NCI-H2081 (cell line): ENCODE data around the gene NEK3.
A peak's percentile ranks its signal among the peaks of the same experiment; 100 is the strongest.
"Not testable (repeated sequence)": the region's sequence is repeated elsewhere in the genome, so short reads cannot be mapped to it uniquely, and the experiment has no call there.

Source experiments
- DNase-seq, 2 experiments: peaks; one replicate each; lab custom pipeline; 2025; lab: John Stamatoyannopoulos, UW

Gene NEK3

GRCh38 chr13:52169839-52170238 lies 10.4 kb upstream of the NEK3 start:
- no peak for DNase-seq

GRCh38 chr13:52165411-52165810 lies 6.0 kb upstream of the NEK3 start:
- DNase-seq, result no peak

GRCh38 chr13:52164989-52165388 lies 5.6 kb upstream of the NEK3 start:
- no peak for DNase-seq

GRCh38 chr13:52163878-52164277 lies 4.5 kb upstream of the NEK3 start:
- DNase-seq, result not testable (repeated sequence)

GRCh38 chr13:52162279-52163101 lies 3.1 kb upstream of the NEK3 start:
- no peak for DNase-seq

- DNase-seq, result no peak
Observed at GRCh38 chr13:52161181-52161646, 1.8 kb upstream of the NEK3 start.

GRCh38 chr13:52160506-52160905 lies 1.1 kb upstream of the NEK3 start:
- DNase-seq, result no peak

- DNase-seq, result no peak
Observed at GRCh38 chr13:52160053-52160452, 656 bp upstream of the NEK3 start.

GRCh38 chr13:52158629-52159158 lies 703 bp downstream of the NEK3 start:
- DNase-seq, result no peak

GRCh38 chr13:52156724-52157261 lies 2.6 kb downstream of the NEK3 start:
- no peak for DNase-seq

- DNase-seq, result no peak
Observed at GRCh38 chr13:52155177-52155576, 4.2 kb downstream of the NEK3 start.

- DNase-seq, result no peak
Observed at GRCh38 chr13:52147225-52147624, 12.2 kb downstream of the NEK3 start.

- no peak for DNase-seq
Observed at GRCh38 chr13:52141299-52141698, 18.1 kb downstream of the NEK3 start.

- no peak for DNase-seq
Observed at GRCh38 chr13:52137489-52137888, 21.9 kb downstream of the NEK3 start.

- DNase-seq, result no peak
Observed at GRCh38 chr13:52136763-52137162, 22.6 kb downstream of the NEK3 start.

- DNase-seq, result no peak
Observed at GRCh38 chr13:52130641-52131040, 28.8 kb downstream of the NEK3 start.

- DNase-seq, result peak; percentile 21 to 35
Observed at GRCh38 chr13:52128714-52129700, 30.4 kb downstream of the NEK3 start, which contains the start of gene NEK5. Gene NEK5, minus strand, starts transcription at chr13:52129073. Its CDS starts 1,591 bp downstream, at chr13:52127482.

- peak; percentile 45 to 48 for DNase-seq
Observed at GRCh38 chr13:52127783-52128702, 31.4 kb downstream of the NEK3 start.

- DNase-seq, result no peak
Observed at GRCh38 chr13:52127378-52127777, 32.0 kb downstream of the NEK3 start.

GRCh38 chr13:52125547-52125946 lies 33.9 kb downstream of the NEK3 start:
- no peak for DNase-seq

GRCh38 chr13:52118595-52118994 lies 40.8 kb downstream of the NEK3 start:
- DNase-seq, result no peak
